Hindlimb muscle (tissue), 1 donor: ENCODE data around the gene KCTD20. TPM values are rescaled to one million over a fixed set of nuclear protein-coding genes. Genes with fewer than 3 reads are reported as not detected.
"Not testable (repeated sequence)": the region's sequence is repeated elsewhere in the genome, so short reads cannot be mapped to it uniquely, and the experiment has no call there.

Experiments used
- DNase-seq: peaks from one replicate; pipeline ENCODE4 v3.0.0-alpha.2; 2013
- polyA plus RNA-seq: library from polyadenylated mRNA; unstranded; fragments of 120-200 nt; gene quantifications from one replicate; pipeline ENCODE4 v1.2.1, GENCODE V29; 2013; ENCODE audit not compliant: insufficient read length

KCTD20 gene
- polyA plus RNA-seq = 38.9 TPM

GRCh38 chr6:36442671-36443470 lies at the start of gene KCTD20, which contains the start of gene PXT1:
Gene KCTD20, plus strand, starts transcription at chr6:36443000. Its CDS starts 27,098 bp downstream, at chr6:36470098.
Gene PXT1, minus strand, starts transcription at chr6:36442854. Its CDS starts 16,772 bp downstream, at chr6:36426082.
- DNase-seq = peak; percentile 93

GRCh38 chr6:36399970-36400369 lies 42.8 kb upstream of the KCTD20 start:
- DNase-seq = no peak

GRCh38 chr6:36402481-36402880 lies 40.3 kb upstream of the KCTD20 start:
- DNase-seq = no peak

GRCh38 chr6:36404164-36404563 lies 38.6 kb upstream of the KCTD20 start:
- no peak for DNase-seq

GRCh38 chr6:36409718-36410117 lies 33.1 kb upstream of the KCTD20 start:
- DNase-seq = not testable (repeated sequence)

GRCh38 chr6:36413489-36414480 lies 29.0 kb upstream of the KCTD20 start:
- no peak for DNase-seq

- DNase-seq = no peak
Observed at GRCh38 chr6:36414481-36414880, 28.3 kb upstream of the KCTD20 start.

- DNase-seq = no peak
Observed at GRCh38 chr6:36418558-36418957, 24.2 kb upstream of the KCTD20 start.

GRCh38 chr6:36419310-36419709 lies 23.5 kb upstream of the KCTD20 start:
- DNase-seq = no peak

- DNase-seq = no peak
Observed at GRCh38 chr6:36422714-36423100, 20.1 kb upstream of the KCTD20 start.

GRCh38 chr6:36423101-36423824 lies 19.5 kb upstream of the KCTD20 start:
- DNase-seq = peak; percentile 99

GRCh38 chr6:36426622-36427021 lies 16.2 kb upstream of the KCTD20 start:
- no peak for DNase-seq

- DNase-seq = no peak
Observed at GRCh38 chr6:36428911-36429310, 13.9 kb upstream of the KCTD20 start.

- DNase-seq = no peak
Observed at GRCh38 chr6:36430351-36430750, 12.4 kb upstream of the KCTD20 start.

- no peak for DNase-seq
Observed at GRCh38 chr6:36431197-36431596, 11.6 kb upstream of the KCTD20 start.

- DNase-seq = no peak
Observed at GRCh38 chr6:36432151-36432671, 10.6 kb upstream of the KCTD20 start.

GRCh38 chr6:36436466-36436865 lies 6.3 kb upstream of the KCTD20 start:
- no peak for DNase-seq

- DNase-seq = peak; percentile 85
Observed at GRCh38 chr6:36441307-36441894, 1.4 kb upstream of the KCTD20 start.

GRCh38 chr6:36442103-36442670 lies 613 bp upstream of the KCTD20 start:
- no peak for DNase-seq

- DNase-seq = no peak
Observed at GRCh38 chr6:36443471-36444428, 950 bp downstream of the KCTD20 start.
